Activated naive CD8-positive, alpha-beta T cell treated with anti-CD3 and anti-CD28 coated beads, Interleukin-2, amount 50 U/mL, for 16 hours (primary cell): ENCODE data around the gene ERBB3.
A peak's percentile ranks its signal among the peaks of the same experiment; 100 is the strongest.

Source experiments
- DNase-seq: peaks from one replicate; pipeline ENCODE4 v3.0.0-alpha.2; 2020; ENCODE audit warnings: low read depth, low spot score

The ERBB3 gene

DNA sequence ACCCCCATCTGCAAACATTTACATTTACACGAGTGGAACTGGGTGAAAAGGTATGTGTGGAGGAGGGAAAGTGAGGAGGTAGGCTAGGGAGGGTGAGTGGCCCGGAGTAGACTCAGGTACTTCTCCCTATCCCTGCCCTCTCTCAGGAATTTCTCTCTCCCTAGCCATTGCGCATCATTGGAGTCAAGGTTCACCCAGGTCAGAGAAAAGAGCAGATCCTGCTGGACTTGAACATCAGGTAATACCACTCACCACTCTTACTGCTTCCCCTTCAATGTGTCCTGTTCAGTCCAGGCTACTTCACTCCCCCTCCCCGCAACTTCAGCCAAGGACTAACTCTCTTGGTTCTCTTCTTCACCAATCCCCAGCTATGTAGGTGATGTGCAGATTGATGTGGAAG lies 50.9 kb downstream of the ERBB3 start:
- DNase-seq, result no peak

GRCh38 chr12:56134897-56135296 lies 54.9 kb downstream of the ERBB3 start:
- DNase-seq, result no peak

DNA sequence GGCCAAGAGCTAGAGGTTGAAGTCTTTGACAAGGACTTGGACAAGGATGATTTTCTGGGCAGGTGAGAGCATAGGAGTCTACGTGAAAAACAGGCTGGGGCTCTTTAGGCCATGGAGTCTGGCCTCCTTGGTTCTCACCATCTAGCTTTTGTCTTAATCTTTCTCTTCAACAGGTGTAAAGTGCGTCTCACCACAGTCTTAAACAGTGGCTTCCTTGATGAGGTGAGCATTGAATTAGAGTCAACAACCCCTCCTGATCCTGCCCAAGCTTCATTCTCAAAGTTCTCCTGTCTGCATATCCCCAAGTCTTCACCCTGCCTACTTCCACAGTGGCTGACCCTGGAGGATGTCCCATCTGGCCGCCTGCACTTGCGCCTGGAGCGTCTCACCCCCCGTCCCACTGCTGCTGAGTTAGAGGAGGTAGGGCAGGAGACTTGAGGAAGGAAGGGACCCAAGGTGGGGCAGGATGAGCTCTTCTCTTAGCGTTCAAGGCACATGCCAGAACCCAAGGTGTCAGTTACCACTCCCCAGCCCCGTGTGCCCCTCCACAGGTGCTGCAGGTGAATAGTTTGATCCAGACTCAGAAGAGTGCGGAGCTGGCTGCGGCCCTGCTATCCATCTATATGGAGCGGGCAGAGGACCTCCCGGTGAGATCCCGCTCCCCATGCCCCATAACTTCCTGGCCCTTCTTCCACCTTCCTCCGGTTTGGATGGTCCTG lies 58.0 kb downstream of the ERBB3 start:
- no peak for DNase-seq

DNA sequence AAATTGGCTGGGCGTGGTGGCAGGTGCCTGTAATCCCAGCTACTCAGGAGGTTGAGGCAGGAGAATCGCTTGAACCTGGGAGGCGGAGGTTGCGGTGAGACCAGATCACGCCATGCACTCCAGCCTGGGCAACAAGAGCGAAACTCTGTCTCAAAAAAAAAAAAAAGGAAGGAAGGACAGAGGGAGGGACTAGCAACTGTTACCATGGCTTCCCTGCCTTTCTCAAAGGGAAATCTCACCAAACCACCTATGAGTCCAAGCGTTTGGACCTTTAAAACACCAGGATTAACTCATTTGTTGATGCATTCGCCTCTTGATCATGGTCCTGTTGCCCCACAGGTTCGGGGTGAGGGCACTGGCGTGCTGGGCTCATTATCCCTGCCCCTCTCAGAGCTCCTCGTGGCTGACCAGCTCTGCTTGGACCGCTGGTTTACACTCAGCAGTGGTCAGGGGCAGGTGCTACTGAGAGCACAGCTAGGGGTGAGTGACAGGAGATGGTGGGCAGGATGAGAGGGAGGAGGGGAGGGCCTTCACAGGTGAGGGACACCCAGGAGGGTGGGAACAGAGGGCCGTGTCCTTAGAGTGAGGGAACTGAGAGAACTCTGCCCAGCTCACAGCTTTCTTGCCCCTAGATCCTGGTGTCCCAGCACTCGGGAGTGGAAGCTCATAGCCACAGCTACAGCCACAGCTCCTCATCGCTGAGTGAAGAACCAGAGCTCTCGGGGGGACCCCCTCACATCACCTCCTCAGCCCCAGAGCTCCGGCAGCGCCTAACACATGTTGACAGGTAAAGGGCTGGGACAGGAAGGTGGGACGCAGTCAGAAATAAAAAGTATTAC lies 62.2 kb downstream of the ERBB3 start:
- no peak for DNase-seq

DNA sequence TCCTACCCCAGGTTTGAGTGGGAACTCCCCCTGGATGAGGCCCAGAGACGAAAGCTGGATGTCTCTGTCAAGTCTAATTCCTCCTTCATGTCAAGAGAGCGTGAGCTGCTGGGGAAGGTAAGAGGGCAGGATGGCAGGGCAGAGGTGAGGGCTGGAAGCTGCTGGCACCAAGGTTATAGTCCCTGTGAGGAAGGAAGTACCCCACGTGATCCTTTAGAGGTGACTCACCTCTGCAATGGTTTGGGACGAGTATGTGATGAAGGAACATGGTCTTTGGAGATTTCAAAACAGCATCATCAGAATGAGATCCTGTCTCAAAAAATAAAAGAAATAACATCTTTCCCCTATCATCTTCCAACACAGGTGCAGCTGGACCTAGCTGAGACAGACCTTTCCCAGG lies 63.3 kb downstream of the ERBB3 start:
- DNase-seq, result no peak

DNA sequence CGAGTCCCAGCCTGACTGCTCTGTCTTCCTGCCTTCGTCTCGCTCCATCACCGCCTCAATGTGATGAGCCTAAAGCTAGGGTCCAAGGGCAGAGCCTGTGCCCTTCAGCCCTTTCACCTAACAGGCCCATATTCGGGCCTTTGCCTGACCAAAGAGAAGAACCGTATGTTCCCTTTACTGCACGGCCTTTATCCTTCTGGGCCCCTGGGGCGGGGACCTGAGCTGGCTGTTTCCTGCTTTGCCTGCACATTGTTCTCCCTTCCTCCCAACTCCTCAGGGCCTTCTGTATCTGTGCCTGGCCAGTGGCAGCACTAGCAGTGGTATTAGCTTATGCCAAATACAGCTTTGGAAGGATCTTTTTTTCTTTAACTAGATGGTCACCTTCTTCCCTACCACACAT lies 63.9 kb downstream of the ERBB3 start:
- DNase-seq, result no peak

DNA sequence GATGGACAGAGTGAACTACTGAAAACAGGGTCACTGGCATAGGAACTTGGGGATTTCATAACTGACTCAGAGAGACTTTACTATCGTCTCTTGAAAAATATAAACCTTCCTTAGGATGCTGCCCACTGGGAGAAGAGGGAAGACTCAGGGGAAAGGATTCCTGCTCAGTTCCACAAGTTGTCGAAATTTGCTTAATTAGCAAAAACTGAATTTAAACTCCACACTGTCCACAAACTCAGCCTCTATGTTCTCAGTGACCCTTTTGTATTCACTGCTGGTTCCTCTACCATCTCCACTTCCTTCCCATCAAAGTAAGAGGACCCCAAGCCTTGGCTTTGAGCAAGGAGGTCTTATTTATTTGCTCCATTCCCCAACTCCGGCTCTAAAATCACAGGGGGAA lies 65.3 kb downstream of the ERBB3 start:
- DNase-seq, result no peak

- DNase-seq, result no peak
Observed at GRCh38 chr12:56146492-56147460, 66.8 kb downstream of the ERBB3 start.

DNA sequence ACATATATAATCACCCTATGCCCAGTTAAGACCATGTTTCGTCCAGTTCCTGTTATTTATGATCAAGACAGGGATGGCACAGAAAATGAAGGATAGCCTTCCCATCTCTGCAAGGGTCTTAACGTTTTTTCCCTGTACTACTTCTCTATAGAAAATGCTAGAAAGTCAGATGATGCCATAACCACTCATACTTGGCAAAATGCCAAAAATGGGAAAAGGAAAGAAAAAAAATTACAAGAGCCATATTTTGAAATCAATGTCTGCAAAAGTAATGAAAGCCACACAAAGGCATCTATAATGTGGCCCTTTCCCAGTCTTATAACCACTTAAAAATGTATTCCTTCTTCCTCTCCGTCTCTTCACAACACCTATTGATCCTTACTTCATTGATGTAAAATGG lies 70.6 kb downstream of the ERBB3 start:
- DNase-seq, result no peak

- DNase-seq, result peak; percentile 50
Observed at GRCh38 chr12:56151672-56152131, 71.7 kb downstream of the ERBB3 start.

DNA sequence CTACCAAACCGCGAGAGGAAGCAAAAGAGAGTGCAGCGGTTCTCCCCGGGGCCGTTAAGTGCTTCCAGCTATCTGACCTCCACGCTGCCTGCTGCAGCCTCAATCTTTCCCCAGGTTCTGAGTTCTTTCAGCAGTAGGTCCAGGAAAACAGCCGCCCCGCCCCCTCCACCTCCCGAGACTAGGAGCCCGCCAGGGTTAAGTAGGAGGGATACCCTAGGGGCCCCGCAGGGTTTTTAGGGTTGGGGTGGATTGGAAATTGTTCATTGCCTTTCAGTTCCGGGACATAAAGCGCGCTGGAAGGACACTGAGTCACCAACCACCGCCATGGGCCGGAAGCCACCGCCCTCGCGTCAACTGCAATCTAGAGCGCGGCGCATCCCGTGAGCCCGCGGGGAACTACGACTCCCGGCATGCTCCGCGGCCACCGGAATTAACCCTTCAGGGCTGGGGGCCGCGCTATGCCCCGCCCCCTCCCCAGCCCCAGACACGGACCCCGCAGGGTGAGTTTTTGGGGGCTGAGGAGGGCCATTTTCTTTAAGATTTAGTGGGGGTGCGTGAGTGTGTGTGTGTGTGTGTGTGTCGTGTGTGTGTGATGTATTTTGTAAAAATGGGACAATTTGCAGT lies 72.3 kb downstream of the ERBB3 start, which contains the start of gene MYL6B:
TSS of gene MYL6B (plus strand) at position 456 of the 624 bp plus-strand sequence. CDS start 1,332 bp downstream, outside the sequence.
- DNase-seq, result peak; percentile 87
